GM18909 (cell line): ENCODE results near the gene TMEM25.
"Not testable (repeated sequence)": the region's sequence is repeated elsewhere in the genome, so short reads cannot be mapped to it uniquely, and the experiment has no call there.

Experiments used
- ATAC-seq: cut with Tn5 transposase; IDR thresholded peaks from one replicate; pipeline ENCODE4 v1.9.1; 2021; ENCODE audit warnings: mild to moderate bottlenecking; ENCODE audit not compliant: unreplicated experiment, poor library complexity

Gene TMEM25

GRCh38 chr11:118531597-118532084 is 649 bp downstream of the TMEM25 start:
- ATAC-seq, result no peak

GRCh38 chr11:118532091-118532490 is 1.1 kb downstream of the TMEM25 start:
- no peak for ATAC-seq

- no peak for ATAC-seq
Observed at GRCh38 chr11:118532852-118533768, 2.1 kb downstream of the TMEM25 start.

GRCh38 chr11:118533769-118534729 is 3.1 kb downstream of the TMEM25 start:
- ATAC-seq, result no peak

- no peak for ATAC-seq
Observed at GRCh38 chr11:118535261-118535660, 4.3 kb downstream of the TMEM25 start.

GRCh38 chr11:118536726-118537125 is 5.7 kb downstream of the TMEM25 start:
- no peak for ATAC-seq

- ATAC-seq, result no peak
Observed at GRCh38 chr11:118537409-118537980, 6.5 kb downstream of the TMEM25 start.

- no peak for ATAC-seq
Observed at GRCh38 chr11:118544010-118544646, 13.1 kb downstream of the TMEM25 start.

GRCh38 chr11:118544647-118545010 is 13.6 kb downstream of the TMEM25 start:
- ATAC-seq, result no peak

GRCh38 chr11:118545533-118545932 is 14.5 kb downstream of the TMEM25 start:
- no peak for ATAC-seq

GRCh38 chr11:118547132-118547531 is 16.1 kb downstream of the TMEM25 start:
- no peak for ATAC-seq

- no peak for ATAC-seq
Observed at GRCh38 chr11:118552341-118552740, 21.3 kb downstream of the TMEM25 start.

- no peak for ATAC-seq
Observed at GRCh38 chr11:118560806-118561205, 29.8 kb downstream of the TMEM25 start.

GRCh38 chr11:118565051-118565450 is 34.1 kb downstream of the TMEM25 start:
- ATAC-seq, result no peak

GRCh38 chr11:118569670-118570069 is 38.7 kb downstream of the TMEM25 start:
- ATAC-seq, result no peak

GRCh38 chr11:118570787-118571186 is 39.8 kb downstream of the TMEM25 start:
- ATAC-seq, result no peak

GRCh38 chr11:118571701-118572060 is 40.7 kb downstream of the TMEM25 start:
- not testable (repeated sequence) for ATAC-seq

- ATAC-seq, result peak; percentile 76
Observed at GRCh38 chr11:118572061-118572980, 41.3 kb downstream of the TMEM25 start, which contains the start of gene ARCN1. Gene ARCN1, plus strand, starts transcription at chr11:118572409. Its CDS starts 139 bp downstream, at chr11:118572548.

- peak; percentile 7 for ATAC-seq
Observed at GRCh38 chr11:118572981-118573550, 42.1 kb downstream of the TMEM25 start.
